Activated CD4-positive, alpha-beta T cell treated with anti-CD3 and anti-CD28 coated beads, Interleukin-2, Interleukin-4, amounts not matched to agents 100 ng/mL and 50 ng/mL, durations not matched to agents 16 hours and 8 hours (primary cell): Measurements from ENCODE around the gene CRADD.

Experiments used
- DNase-seq: peaks from one replicate; pipeline ENCODE4 v3.0.0-alpha.2; 2020; ENCODE audit warnings: low spot score

The CRADD gene

GRCh38 chr12:93671044-93671443, 6.1 kb upstream of the CRADD start:
- DNase-seq = no peak

- no peak for DNase-seq
These were observed 4.1 kb upstream of the CRADD start for GRCh38 chr12:93673084-93673483.

- no peak for DNase-seq
These were observed 2.8 kb upstream of the CRADD start for GRCh38 chr12:93674386-93674785.

GRCh38 chr12:93676408-93677194, 574 bp upstream of the CRADD start:
- DNase-seq = no peak

GRCh38 chr12:93678779-93679178, 1.6 kb downstream of the CRADD start:
- DNase-seq = no peak

- DNase-seq = no peak
These were observed 2.2 kb downstream of the CRADD start for GRCh38 chr12:93679308-93679925.

- DNase-seq = no peak
These were observed 2.8 kb downstream of the CRADD start for GRCh38 chr12:93680006-93680405.

GRCh38 chr12:93682846-93683261, 5.7 kb downstream of the CRADD start:
- no peak for DNase-seq

- no peak for DNase-seq
These were observed 6.2 kb downstream of the CRADD start for GRCh38 chr12:93683410-93683809.

- DNase-seq = no peak
These were observed 7.5 kb downstream of the CRADD start for GRCh38 chr12:93684716-93685115.

GRCh38 chr12:93686572-93687356, 9.6 kb downstream of the CRADD start:
- no peak for DNase-seq

GRCh38 chr12:93689076-93689834, 12.1 kb downstream of the CRADD start:
- DNase-seq = no peak

- DNase-seq = no peak
These were observed 19.3 kb downstream of the CRADD start for GRCh38 chr12:93696462-93696861.

GRCh38 chr12:93698307-93699092, 21.3 kb downstream of the CRADD start:
- DNase-seq = no peak

- no peak for DNase-seq
These were observed 22.3 kb downstream of the CRADD start for GRCh38 chr12:93699271-93700145.

- DNase-seq = no peak
These were observed 25.6 kb downstream of the CRADD start for GRCh38 chr12:93702707-93703315.

- no peak for DNase-seq
These were observed 26.9 kb downstream of the CRADD start for GRCh38 chr12:93704122-93704521.

GRCh38 chr12:93704625-93705024, 27.4 kb downstream of the CRADD start:
- no peak for DNase-seq

GRCh38 chr12:93705237-93705636, 28.1 kb downstream of the CRADD start:
- no peak for DNase-seq

- DNase-seq = no peak
These were observed 29.2 kb downstream of the CRADD start for GRCh38 chr12:93706387-93706786.
